CD14-positive monocyte (primary cell): Measurements from ENCODE around the gene SCAF11. TPM values are rescaled to one million over a fixed set of nuclear protein-coding genes. Genes with fewer than 3 reads are reported as not detected.

ENCODE experiments used
- DNase-seq, 3 donors: peaks; one replicate each; pipeline ENCODE4 v3.0.0-alpha.2; 2011 to 2022
- H2AFZ ChIP-seq: 2 replicates; pipeline ENCODE4 v1.6.0; 2012; ENCODE audit warnings: mild to moderate bottlenecking, low read depth, low read length, inconsistent platforms; ENCODE audit not compliant: insufficient read depth, poor library complexity, severe bottlenecking
- H3K27ac ChIP-seq, 2 donors: 1 replicate in 1 of 2; 2 replicates in 1 of 2; pipeline ENCODE4 v1.5.1; 2012 to 2013; ENCODE audit warnings: low read length in 2 of 2, control low read depth in 1 of 2, inconsistent platforms in 1 of 2, low read depth in 1 of 2, mild to moderate bottlenecking in 1 of 2
- H3K27me3 ChIP-seq, 2 donors: one replicate each; pipeline versions ENCODE4 v1.6.0 to v1.6.1; 2011 to 2013; ENCODE audit warnings: low read length in 2 of 2; ENCODE audit not compliant: control insufficient read depth in 2 of 2, insufficient read depth in 2 of 2
- H3K36me3 ChIP-seq, 2 donors: replicated peaks in 1 of 2; 1 replicate in 1 of 2; 2 replicates in 1 of 2; pipeline versions ENCODE4 v1.5.1 to v1.6.1; 2012 to 2013; ENCODE audit warnings: low read length in 2 of 2, control low read depth in 1 of 2, inconsistent platforms in 1 of 2, mild to moderate bottlenecking in 1 of 2; ENCODE audit not compliant: insufficient read depth in 2 of 2, control insufficient read depth in 1 of 2
- H3K4me1 ChIP-seq, 2 donors: 1 replicate in 1 of 2; 2 replicates in 1 of 2; pipeline versions ENCODE4 v1.5.1 to v1.6.1; 2012 to 2013; ENCODE audit warnings: low read length in 2 of 2, control low read depth in 1 of 2, inconsistent platforms in 1 of 2, mild to moderate bottlenecking in 1 of 2, moderate library complexity in 1 of 2; ENCODE audit not compliant: insufficient read depth in 2 of 2, control insufficient read depth in 1 of 2
- H3K4me2 ChIP-seq: replicated peaks from 2 replicates; pipeline ENCODE3; 2012; ENCODE audit warnings: low read length, moderate library complexity, mild to moderate bottlenecking; ENCODE audit not compliant: poor library complexity, severe bottlenecking; ENCODE audit errors: extremely low read depth
- H3K4me3 ChIP-seq, 3 experiments: fragments of 200-600 bp in 1 of 3; sonication (generic) in 1 of 3; replicated peaks in 1 of 3; 1 replicate in 2 of 3; 2 replicates in 1 of 3; pipeline ENCODE4 v1.5.1; 2011 to 2013; ENCODE audit warnings: low read length in 3 of 3, mild to moderate bottlenecking in 3 of 3, control low read depth in 2 of 3, low read depth in 2 of 3, inconsistent platforms in 1 of 3, moderate library complexity in 1 of 3
- H3K79me2 ChIP-seq: 2 replicates; pipeline ENCODE4 v1.6.0; 2012; ENCODE audit warnings: mild to moderate bottlenecking, control low read depth, inconsistent platforms, low read length, moderate library complexity; ENCODE audit not compliant: insufficient read depth
- H3K9ac ChIP-seq: 2 replicates; pipeline ENCODE4 v1.6.0; 2017; ENCODE audit warnings: low read length, mild to moderate bottlenecking; ENCODE audit not compliant: insufficient read depth, poor library complexity, severe bottlenecking
- H3K9me3 ChIP-seq, 2 donors: replicated peaks in 1 of 2; 1 replicate in 1 of 2; 2 replicates in 1 of 2; pipeline versions ENCODE4 v1.5.1 to v1.6.1; 2012 to 2013; ENCODE audit warnings: low read length in 2 of 2, control low read depth in 1 of 2; ENCODE audit not compliant: control insufficient read depth in 1 of 2, insufficient read depth in 1 of 2
- H4K20me1 ChIP-seq: 2 replicates; pipeline ENCODE4 v1.6.0; 2012; ENCODE audit warnings: mild to moderate bottlenecking, low read length, control low read depth, moderate library complexity; ENCODE audit not compliant: insufficient read depth
- H3K27ac Mint-ChIP-seq, 7 donors: one replicate each; pipeline ENCODE4 v1.8.0; 2020; ENCODE audit warnings: mild to moderate bottlenecking in 7 of 7, mixed read lengths in 7 of 7, moderate library complexity in 6 of 7, inconsistent platforms in 2 of 7
- H3K27me3 Mint-ChIP-seq, 3 donors: one replicate each; pipeline ENCODE4 v1.8.0; 2021 to 2022; ENCODE audit warnings: low read depth in 3 of 3, mild to moderate bottlenecking in 3 of 3, mixed read lengths in 3 of 3, moderate library complexity in 3 of 3, inconsistent platforms in 1 of 3
- H3K36me3 Mint-ChIP-seq, 2 donors: one replicate each; pipeline ENCODE4 v1.8.0; 2020; ENCODE audit warnings: mixed read lengths in 2 of 2, inconsistent platforms in 1 of 2, mild to moderate bottlenecking in 1 of 2
- H3K4me1 Mint-ChIP-seq: one replicate; pipeline ENCODE4 v1.8.0; 2020; ENCODE audit warnings: mild to moderate bottlenecking, mixed read lengths
- H3K4me3 Mint-ChIP-seq, 2 donors: one replicate each; pipeline ENCODE4 v1.8.0; 2020; ENCODE audit warnings: mild to moderate bottlenecking in 2 of 2, mixed read lengths in 2 of 2, moderate library complexity in 1 of 2
- H3K9me3 Mint-ChIP-seq, 7 donors: one replicate each; pipeline ENCODE4 v1.8.0; 2020 to 2022; ENCODE audit warnings: mixed read lengths in 7 of 7, mild to moderate bottlenecking in 6 of 7, moderate library complexity in 6 of 7, inconsistent platforms in 2 of 7
- WGBS: methylation state at CpG from one replicate; pipeline ENCODE4 v1.1.5; 2013; ENCODE audit warnings: missing lambda C conversion rate; ENCODE audit not compliant: insufficient coverage; 5-methylcytosine and 5-hydroxymethylcytosine counted together
- intact Hi-C, 2 donors: fragments of 100-400 bp; cut with micrococcal nuclease; formaldehyde crosslinking; loops; one replicate each; pipeline versions ENCODE4 v1.15.0 to v1.15.1; 2023
- polyA plus RNA-seq, 3 donors: library from polyadenylated mRNA; depleted of rRNA in 1 of 3; unstranded in 2 of 3; stranded (reverse) in 1 of 3; fragments of 300-500 nt in 2 of 3; fragments of >200 nt in 1 of 3; fragmentation: Illumina TruSeq in 2 of 3; gene quantifications; 1 replicate in 2 of 3; 2 replicates in 1 of 3; pipeline ENCODE4 v1.2.3, GENCODE V29; 2012 to 2021
- TF ChIP-seq, protein P1 (sequence below): fragments of 200-600 bp; IDR thresholded peaks from one replicate; pipeline ENCODE4 v1.8.0; 2022; ENCODE audit warnings: antibody characterized with exemption, mild to moderate bottlenecking

Gene SCAF11
- polyA plus RNA-seq, 3 donors = 32.6 to 73.4 (median 56.1) TPM

DNA sequence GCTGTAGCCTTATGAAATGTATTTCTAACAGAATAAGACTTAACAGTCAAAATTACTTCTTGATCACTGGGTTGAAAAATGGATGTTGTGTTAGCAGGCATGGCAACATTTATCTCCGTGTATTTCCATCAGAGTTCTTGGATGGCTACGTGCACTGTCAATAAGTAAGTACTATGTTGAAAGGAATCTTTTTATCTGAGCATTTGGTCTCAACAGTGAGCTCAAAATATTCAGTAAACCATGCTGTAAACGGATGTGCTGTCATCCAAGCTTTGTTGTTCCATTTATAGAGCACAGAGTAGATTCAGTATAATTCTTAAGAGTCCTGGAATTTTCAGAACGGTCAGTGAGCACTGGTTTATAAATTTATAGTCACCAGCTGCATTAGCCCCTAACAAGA, 15.5 kb downstream of the SCAF11 start:
- Histone ChIP-seq H3K36me3 (peaks cover 5 to 34% of the 10 kb centered on the region in 2 donors), H4K20me1 (peaks cover 98% of the 10 kb centered on the region), H3K4me3 (no peak overlapping the region), H3K9ac (no peak overlapping the region), H3K9me3 (no peaks in the 10 kb centered on the region), H3K4me1 (peaks cover 10 to 29% of the 10 kb centered on the region in 2 donors), H3K4me2 (no peak overlapping the region), H3K27ac (peak overlapping the region in 1 of 2 donors; percentile 59), H2AFZ (no peak overlapping the region), H3K79me2 (peaks cover 98% of the 10 kb centered on the region), H3K27me3 (no peaks in the 10 kb centered on the region)
- no peak overlapping the region for H3K27ac Mint-ChIP-seq
- WGBS = 94% methylated on average over 2 of the region's 4 CpGs
- no peak for DNase-seq
- H3K36me3 Mint-ChIP-seq = peaks cover 10 to 40% of the 10 kb centered on the region in 2 donors
- H3K27me3 Mint-ChIP-seq = peaks cover 0 to 2% (median 0%) of the 10 kb centered on the region in 3 donors
- peaks cover 58% of the 10 kb centered on the region for H3K4me1 Mint-ChIP-seq
- no peak overlapping the region for H3K4me3 Mint-ChIP-seq
- peaks cover 0 to 3% (median 0%) of the 10 kb centered on the region in 7 donors for H3K9me3 Mint-ChIP-seq
- intact Hi-C loops = no loop called here
- TF ChIP-seq, protein P1, sequence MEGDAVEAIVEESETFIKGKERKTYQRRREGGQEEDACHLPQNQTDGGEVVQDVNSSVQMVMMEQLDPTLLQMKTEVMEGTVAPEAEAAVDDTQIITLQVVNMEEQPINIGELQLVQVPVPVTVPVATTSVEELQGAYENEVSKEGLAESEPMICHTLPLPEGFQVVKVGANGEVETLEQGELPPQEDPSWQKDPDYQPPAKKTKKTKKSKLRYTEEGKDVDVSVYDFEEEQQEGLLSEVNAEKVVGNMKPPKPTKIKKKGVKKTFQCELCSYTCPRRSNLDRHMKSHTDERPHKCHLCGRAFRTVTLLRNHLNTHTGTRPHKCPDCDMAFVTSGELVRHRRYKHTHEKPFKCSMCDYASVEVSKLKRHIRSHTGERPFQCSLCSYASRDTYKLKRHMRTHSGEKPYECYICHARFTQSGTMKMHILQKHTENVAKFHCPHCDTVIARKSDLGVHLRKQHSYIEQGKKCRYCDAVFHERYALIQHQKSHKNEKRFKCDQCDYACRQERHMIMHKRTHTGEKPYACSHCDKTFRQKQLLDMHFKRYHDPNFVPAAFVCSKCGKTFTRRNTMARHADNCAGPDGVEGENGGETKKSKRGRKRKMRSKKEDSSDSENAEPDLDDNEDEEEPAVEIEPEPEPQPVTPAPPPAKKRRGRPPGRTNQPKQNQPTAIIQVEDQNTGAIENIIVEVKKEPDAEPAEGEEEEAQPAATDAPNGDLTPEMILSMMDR = no peak

GRCh38 chr12:45974171-45974719, 16.1 kb downstream of the SCAF11 start:
- Histone ChIP-seq H4K20me1 (peaks cover 98% of the 10 kb centered on the region), H2AFZ (no peak overlapping the region), H3K27ac (peak overlapping the region in 1 of 2 donors; percentile 45), H3K36me3 (peaks cover 3 to 34% of the 10 kb centered on the region in 2 donors), H3K4me2 (no peak overlapping the region), H3K4me1 (peaks cover 10 to 29% of the 10 kb centered on the region in 2 donors), H3K79me2 (peaks cover 98% of the 10 kb centered on the region), H3K27me3 (no peaks in the 10 kb centered on the region), H3K4me3 (no peak overlapping the region), H3K9ac (no peak overlapping the region), H3K9me3 (no peaks in the 10 kb centered on the region)
- Mint-ChIP-seq H3K4me3 (no peak overlapping the region), H3K27ac (peak overlapping the region in 2 of 7 donors; percentile 34 to 46), H3K9me3 (peaks cover 0 to 3% (median 0%) of the 10 kb centered on the region in 7 donors), H3K4me1 (peaks cover 56% of the 10 kb centered on the region), H3K27me3 (peaks cover 0 to 2% (median 0%) of the 10 kb centered on the region in 3 donors), H3K36me3 (peaks cover 10 to 43% of the 10 kb centered on the region in 2 donors)
- TF ChIP-seq, protein P1 = no peak
- intact Hi-C loops = no loop called here
- DNase-seq = no peak
